SKM-1 (cell line): ENCODE data around the gene DDX3X.
A peak's percentile ranks its signal among the peaks of the same experiment; 100 is the strongest.
"Not testable (repeated sequence)": the region's sequence is repeated elsewhere in the genome, so short reads cannot be mapped to it uniquely, and the experiment has no call there.

ENCODE experiments used
- DNase-seq: peaks from one replicate; lab custom pipeline; 2025; ENCODE audit not compliant: unreplicated experiment; lab: John Stamatoyannopoulos, UW

The DDX3X gene

DNA sequence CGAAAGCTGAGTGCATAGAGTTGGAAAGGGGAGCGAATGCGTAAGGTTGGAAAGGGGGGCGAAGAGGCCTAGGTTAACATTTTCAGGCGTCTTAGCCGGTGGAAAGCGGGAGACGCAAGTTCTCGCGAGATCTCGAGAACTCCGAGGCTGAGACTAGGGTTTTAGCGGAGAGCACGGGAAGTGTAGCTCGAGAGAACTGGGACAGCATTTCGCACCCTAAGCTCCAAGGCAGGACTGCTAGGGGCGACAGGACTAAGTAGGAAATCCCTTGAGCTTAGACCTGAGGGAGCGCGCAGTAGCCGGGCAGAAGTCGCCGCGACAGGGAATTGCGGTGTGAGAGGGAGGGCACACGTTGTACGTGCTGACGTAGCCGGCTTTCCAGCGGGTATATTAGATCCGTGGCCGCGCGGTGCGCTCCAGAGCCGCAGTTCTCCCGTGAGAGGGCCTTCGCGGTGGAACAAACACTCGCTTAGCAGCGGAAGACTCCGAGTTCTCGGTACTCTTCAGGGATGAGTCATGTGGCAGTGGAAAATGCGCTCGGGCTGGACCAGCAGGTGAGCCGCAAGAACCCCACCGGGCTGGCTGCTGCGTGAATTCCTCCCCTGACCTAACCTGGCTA lies at the start of gene DDX3X:
Gene DDX3X (plus strand): TSS at position 419 of the 619 bp plus-strand sequence. CDS start 91 bp downstream, at position 510.
- DNase-seq, result peak; percentile 56

GRCh38 chrX:41285928-41286327 lies 48.0 kb upstream of the DDX3X start:
- not testable (repeated sequence) for DNase-seq

GRCh38 chrX:41288641-41289040 lies 45.3 kb upstream of the DDX3X start:
- DNase-seq, result no peak

GRCh38 chrX:41289095-41289494 lies 44.9 kb upstream of the DDX3X start:
- DNase-seq, result no peak

DNA sequence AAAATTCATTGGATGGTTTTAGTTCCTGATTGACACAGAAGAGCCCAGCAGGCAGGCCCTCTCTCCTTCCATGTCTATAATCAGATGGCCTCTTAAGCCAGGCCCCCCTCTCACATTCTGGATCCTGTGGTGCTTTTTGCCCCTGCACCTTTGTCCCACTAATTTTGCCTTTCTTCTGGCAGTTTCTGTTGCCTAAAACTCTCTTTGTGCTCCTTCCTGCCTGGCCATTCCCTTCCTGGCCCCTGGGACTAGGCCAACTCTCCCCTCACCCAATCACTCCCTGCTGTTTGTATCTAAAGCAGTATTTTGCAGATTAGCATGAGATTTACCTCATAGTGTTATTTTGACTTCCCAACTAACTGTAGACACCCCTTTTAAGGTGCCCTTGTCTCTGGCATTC lies 42.7 kb upstream of the DDX3X start:
- no peak for DNase-seq

DNA sequence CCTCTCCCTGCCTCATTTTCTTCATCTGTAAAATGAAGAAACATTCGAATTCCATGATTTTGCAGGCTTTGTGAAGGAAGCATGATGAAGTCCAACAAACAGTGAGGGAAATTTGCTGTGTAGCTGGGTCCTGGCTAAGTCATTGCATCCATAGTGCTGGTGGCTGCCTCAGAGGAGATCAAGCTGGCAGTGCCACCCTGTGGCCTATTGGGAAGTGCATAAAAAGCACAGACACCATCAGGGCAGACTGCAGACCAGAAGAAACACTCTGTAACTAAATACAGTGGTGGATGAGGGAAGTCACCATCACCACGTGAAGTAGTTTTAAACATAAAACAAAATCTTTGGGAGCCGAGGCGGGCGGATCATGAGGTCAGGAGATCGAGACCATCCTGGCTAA lies 40.7 kb upstream of the DDX3X start:
- DNase-seq, result no peak

- DNase-seq, result no peak
Measured at GRCh38 chrX:41300758-41301437, 33.1 kb upstream of the DDX3X start.

DNA sequence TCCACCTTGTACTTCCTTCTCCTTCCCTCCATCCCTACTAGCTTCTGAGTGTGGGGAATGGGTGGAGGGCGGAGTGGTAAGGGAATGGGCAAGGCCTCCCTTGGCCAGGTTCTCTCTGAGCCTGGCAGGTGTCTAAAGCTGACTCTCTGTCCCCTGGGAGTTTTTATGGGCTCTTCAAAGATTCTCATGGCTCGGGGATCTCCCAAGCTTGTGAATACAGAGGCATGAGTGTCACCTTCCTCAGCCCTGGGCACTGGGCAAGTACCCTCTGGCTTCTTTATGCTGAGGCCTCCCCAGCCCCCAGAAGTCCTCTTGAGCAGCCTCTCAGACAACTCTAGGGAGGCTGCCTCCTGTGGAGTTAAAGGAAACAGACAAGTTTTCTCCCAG lies 32.5 kb upstream of the DDX3X start:
- no peak for DNase-seq

GRCh38 chrX:41302370-41302769 lies 31.6 kb upstream of the DDX3X start:
- no peak for DNase-seq

DNA sequence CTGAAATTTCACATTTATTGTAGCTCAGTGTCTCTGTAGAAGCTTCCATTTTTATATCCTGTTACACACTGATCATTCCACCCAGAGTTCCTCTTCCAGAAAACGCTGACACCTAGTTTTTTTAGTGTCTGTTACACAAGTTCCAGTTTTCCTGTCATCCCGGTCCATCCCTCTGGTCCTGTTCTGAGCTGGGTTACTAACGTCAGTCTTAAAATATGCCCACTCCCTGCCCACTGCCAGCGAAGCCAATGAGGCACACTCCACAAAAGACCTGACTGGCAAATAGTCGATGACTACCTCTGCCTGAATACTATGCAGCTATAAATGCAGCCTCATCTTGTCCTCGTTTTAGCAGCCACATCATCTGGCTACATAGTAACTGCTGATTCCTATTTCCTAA lies 30.9 kb upstream of the DDX3X start:
- no peak for DNase-seq

- no peak for DNase-seq
Measured at GRCh38 chrX:41304178-41304577, 29.8 kb upstream of the DDX3X start.

DNA sequence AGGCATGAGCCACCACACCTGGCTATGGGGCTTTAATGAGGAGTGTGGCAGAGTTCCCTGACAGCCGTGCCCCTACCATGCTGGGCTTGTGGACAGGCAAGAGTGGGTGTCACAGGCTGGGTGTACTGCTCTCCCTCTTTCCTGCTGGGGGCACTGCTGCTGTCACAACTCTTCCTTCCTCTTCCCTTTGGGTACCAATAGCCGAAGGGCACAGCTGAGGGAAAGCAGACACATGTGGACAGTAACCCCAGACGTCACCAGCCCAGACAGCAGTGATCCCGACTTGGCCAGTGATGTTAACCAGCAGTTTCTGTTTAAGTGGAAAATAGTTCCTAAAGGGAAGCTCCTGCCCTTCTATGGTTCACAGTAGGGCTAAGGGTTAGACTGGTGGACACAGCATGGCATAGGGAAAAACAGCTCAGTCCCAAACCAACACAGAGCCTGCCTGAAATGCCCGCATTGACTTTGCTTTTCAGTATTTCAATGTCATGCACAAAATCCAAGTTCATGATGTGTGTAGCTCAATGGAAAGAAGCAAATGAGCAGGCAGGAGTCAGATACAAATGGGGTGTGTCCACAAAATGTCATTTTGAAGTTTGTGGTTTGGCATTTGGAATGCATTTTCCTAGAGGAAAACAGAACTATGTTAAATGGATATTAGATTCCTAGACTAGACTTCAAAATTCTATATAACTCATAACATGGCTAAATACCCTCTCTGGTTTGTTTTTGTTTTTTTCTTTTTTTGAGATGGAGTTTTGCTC lies 24.9 kb upstream of the DDX3X start:
- DNase-seq, result no peak

GRCh38 chrX:41312786-41313185 lies 21.2 kb upstream of the DDX3X start:
- DNase-seq, result no peak

DNA sequence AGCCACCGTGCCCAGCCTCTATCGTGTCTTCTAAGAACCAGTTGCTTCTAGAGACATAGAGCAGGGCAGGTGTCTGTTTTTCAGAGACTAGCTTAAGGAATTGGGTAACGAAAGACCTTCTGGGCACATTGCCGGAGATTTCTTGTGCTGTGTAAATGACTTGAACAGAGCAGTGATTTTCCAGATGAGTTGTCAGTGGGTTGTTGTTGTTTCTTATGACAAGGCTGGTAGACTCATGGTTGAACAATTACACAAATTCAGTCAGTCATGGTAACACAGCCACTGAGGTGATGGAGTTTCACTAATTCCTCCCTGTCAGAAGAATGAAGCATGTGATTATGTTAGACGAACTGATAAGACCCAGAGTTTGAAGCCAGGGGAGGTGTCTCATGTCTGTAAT lies 20.5 kb upstream of the DDX3X start:
- no peak for DNase-seq

GRCh38 chrX:41314204-41314603 lies 19.8 kb upstream of the DDX3X start:
- DNase-seq, result no peak

GRCh38 chrX:41314881-41315280 lies 19.1 kb upstream of the DDX3X start:
- no peak for DNase-seq

GRCh38 chrX:41316266-41316665 lies 17.7 kb upstream of the DDX3X start:
- DNase-seq, result not testable (repeated sequence)

- no peak for DNase-seq
Measured at GRCh38 chrX:41317477-41318208, 16.3 kb upstream of the DDX3X start.

DNA sequence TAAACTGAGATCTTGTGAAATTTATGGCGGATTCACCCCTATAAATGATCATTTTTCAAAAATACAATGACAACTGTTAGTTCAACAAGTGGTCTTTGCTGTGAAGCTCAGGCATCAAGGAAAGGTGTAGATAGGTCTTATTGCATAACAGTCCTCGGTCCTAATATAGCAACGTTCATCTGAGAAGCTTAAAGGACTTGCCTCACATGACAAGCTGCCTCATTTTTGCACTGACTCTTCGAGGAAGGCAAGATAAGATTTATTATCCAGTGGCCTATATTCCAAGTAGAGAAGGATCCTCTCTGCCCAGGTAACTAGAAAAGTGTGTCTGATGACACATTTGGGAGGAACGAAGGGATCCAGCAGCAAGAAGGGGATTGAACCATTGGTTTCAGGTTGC lies 13.6 kb upstream of the DDX3X start:
- DNase-seq, result no peak

DNA sequence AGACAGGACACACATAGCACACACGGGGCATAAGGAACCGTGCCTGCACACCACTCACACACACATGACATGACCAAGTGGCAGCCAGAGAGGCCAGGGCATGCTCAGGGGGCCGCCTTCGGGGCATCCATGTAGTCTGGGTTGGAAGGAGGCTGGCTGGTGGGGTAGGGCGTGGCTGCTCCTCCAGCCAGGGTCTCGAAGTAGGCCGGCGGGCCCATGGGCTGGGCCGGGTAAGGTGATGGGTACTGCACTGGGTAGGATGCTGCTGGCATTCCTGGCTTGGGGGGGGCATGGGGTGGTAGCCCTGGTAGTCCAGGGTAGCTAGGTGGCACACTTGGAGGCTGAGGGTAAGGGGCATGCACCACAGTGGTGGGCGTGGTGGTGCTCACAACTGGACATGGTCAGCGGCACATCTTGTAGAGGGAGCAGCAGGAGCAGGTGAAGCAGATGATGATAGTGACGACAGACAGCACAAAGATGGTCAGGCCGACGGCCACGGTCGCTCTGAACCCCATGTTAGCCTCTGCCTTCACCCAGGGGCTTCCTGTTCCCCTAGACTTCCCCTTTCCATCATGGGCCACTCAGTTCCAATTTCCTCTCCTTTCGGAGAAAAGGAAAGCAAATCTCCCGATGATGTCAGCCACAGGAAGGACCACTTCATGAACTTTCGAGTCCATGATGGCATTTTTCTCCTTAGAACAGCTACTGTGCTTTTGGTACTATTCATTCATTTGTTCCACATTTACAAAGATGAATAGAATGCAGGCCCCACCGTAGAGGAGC lies 10.9 kb upstream of the DDX3X start:
- DNase-seq, result no peak

- DNase-seq, result no peak
Measured at GRCh38 chrX:41326431-41326830, 7.5 kb upstream of the DDX3X start.
